Measurements from ENCODE around the gene TRIM62.
A peak's percentile ranks its signal among the peaks of the same experiment; 100 is the strongest.
"Not testable (repeated sequence)": the region's sequence is repeated elsewhere in the genome, so short reads cannot be mapped to it uniquely, and the experiment has no call there.

The TRIM62 gene

GRCh38 chr1:33157131-33157530 lies 24.7 kb downstream of the TRIM62 start:
- no peak for DNase-seq

GRCh38 chr1:33155877-33156538 lies 25.8 kb downstream of the TRIM62 start:
- no peak for DNase-seq

GRCh38 chr1:33153650-33154049 lies 28.2 kb downstream of the TRIM62 start:
- DNase-seq, result no peak

GRCh38 chr1:33152685-33153432 lies 29.0 kb downstream of the TRIM62 start:
- no peak for DNase-seq

GRCh38 chr1:33151116-33151515 lies 30.7 kb downstream of the TRIM62 start:
- DNase-seq, result no peak

GRCh38 chr1:33150522-33150921 lies 31.3 kb downstream of the TRIM62 start:
- DNase-seq, result no peak

GRCh38 chr1:33149453-33150190 lies 32.2 kb downstream of the TRIM62 start:
- DNase-seq, result no peak

- no peak for DNase-seq
Observed at GRCh38 chr1:33148615-33149014, 33.2 kb downstream of the TRIM62 start.

- DNase-seq, result no peak
Observed at GRCh38 chr1:33147997-33148314, 33.9 kb downstream of the TRIM62 start.

GRCh38 chr1:33147275-33147996 lies 34.4 kb downstream of the TRIM62 start:
- DNase-seq, result no peak

- DNase-seq, result no peak
Observed at GRCh38 chr1:33146003-33146402, 35.8 kb downstream of the TRIM62 start.

GRCh38 chr1:33143698-33144097 lies 38.1 kb downstream of the TRIM62 start:
- DNase-seq, result no peak

- no peak for DNase-seq
Observed at GRCh38 chr1:33143176-33143575, 38.7 kb downstream of the TRIM62 start.

- no peak for DNase-seq
Observed at GRCh38 chr1:33142483-33143064, 39.3 kb downstream of the TRIM62 start.

- DNase-seq, result no peak
Observed at GRCh38 chr1:33141781-33142180, 40.1 kb downstream of the TRIM62 start.

- no peak for DNase-seq
Observed at GRCh38 chr1:33141216-33141615, 40.6 kb downstream of the TRIM62 start.

- no peak for DNase-seq
Observed at GRCh38 chr1:33140153-33141149, 41.4 kb downstream of the TRIM62 start.

- DNase-seq, result peak; percentile 41
Observed at GRCh38 chr1:33137800-33138199, 44.0 kb downstream of the TRIM62 start.

GRCh38 chr1:33136041-33136440 lies 45.8 kb downstream of the TRIM62 start:
- DNase-seq, result not testable (repeated sequence)

GRCh38 chr1:33133478-33134105 lies 48.3 kb downstream of the TRIM62 start:
- DNase-seq, result no peak

- no peak for DNase-seq
Observed at GRCh38 chr1:33132549-33132948, 49.3 kb downstream of the TRIM62 start.

Data from stimulated activated CD4-positive, alpha-beta T cell treated with anti-CD3 and anti-CD28 coated beads, Interleukin-15, amount 100 ng/mL, for 24 hours (primary cell).